Right kidney (tissue), 1 donor: ENCODE results near the gene GPALPP1.
A peak's percentile ranks its signal among the peaks of the same experiment; 100 is the strongest.
"Not testable (repeated sequence)": the region's sequence is repeated elsewhere in the genome, so short reads cannot be mapped to it uniquely, and the experiment has no call there.

Experiments
- DNase-seq: peaks from one replicate; pipeline ENCODE4 v3.0.0-alpha.2; 2016

GPALPP1 gene

DNA sequence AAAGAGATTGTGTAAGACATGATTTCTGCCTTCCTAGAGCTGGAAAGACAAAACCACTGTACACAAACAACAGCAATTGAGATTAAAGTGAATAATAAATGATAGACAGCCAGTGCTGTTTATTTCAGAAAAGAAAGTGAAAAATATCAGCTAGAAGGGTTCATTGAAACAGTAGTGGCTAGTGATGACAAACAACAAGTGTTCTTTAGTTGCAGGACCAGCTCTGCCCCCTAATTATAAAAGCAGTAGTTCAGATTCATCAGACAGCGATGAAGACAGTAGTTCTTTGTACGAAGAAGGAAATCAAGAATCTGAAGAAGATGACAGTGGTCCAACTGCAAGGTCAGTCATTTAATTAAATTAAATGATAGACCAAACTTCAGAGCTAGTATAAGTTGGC, 14.8 kb downstream of the GPALPP1 start:
- no peak for DNase-seq

DNA sequence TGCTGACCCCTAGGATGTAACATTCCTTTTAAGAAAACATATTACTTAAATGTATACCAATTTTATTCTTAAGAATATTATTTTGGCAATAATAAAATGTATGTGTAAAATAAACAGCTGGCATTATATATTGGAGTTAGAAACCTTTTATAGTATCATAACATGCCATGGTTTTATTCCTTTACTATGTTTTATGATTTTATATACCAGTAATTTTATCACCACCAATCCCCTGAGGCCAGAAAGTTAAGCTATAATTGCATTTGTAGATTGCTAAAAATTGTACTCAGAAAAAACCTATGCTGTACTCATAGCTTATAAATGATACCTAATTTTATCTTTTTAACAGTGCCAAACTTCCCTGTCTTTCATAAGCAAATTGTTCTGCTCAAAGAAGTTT, 17.9 kb downstream of the GPALPP1 start:
- no peak for DNase-seq

DNA sequence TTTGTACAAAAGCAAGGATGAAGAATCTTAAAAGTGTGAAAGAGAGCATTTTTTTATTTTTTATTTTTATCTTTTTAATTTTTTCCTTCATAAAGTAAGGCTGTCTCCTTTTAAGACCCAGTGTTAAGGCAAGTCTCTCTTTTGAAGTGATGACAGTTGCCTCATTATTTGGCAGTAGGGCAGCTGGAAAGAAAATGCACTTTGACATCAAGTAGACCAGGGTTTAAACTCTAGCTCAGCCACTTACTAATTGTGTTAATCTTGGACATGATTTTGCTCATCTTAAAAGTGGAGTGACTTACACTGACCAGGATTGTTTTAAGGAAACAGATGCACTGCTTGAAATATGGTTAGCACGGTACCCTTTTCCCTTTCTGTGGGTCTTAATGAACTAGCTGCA, 18.5 kb downstream of the GPALPP1 start:
- no peak for DNase-seq

GRCh38 chr13:45011198-45011597, 21.9 kb downstream of the GPALPP1 start:
- DNase-seq, result no peak

DNA sequence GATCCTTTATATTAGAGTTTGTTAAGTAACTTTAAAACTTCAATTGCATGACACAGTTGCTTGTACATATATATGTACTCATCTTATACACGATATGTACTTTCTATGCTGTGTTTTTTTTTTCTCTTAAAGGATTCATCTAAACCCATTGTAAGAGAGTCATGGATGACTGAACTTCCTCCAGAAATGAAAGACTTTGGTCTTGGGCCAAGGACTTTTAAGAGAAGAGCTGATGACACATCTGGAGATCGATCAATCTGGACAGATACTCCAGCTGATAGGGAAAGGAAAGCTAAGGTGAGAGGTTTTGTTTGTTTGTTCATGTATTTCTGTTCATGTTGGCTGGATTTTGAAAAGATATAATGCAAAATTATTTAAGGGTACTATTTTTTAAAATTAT, 26.0 kb downstream of the GPALPP1 start:
- no peak for DNase-seq

GRCh38 chr13:45016792-45017425, 27.6 kb downstream of the GPALPP1 start:
- DNase-seq, result no peak

GRCh38 chr13:45019981-45020380, 30.6 kb downstream of the GPALPP1 start:
- not testable (repeated sequence) for DNase-seq

DNA sequence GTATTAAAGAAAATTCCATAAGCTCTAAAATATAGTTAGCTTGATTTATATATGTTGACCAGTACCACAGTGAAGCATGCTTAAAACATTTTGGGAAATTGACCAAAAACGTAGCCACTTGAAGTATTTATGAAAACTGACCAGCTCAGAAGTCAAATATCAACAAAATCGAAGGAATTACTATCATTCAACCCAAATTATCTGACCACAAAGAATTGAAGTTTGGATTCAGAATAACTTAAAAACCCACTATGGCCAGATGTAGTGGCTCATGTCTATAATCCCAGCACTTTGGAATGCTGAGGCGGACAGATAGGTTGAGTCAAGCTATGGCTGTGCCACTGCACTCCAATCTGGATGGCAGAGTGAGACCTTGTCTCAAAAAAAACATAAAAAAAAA, 31.9 kb downstream of the GPALPP1 start:
- no peak for DNase-seq

DNA sequence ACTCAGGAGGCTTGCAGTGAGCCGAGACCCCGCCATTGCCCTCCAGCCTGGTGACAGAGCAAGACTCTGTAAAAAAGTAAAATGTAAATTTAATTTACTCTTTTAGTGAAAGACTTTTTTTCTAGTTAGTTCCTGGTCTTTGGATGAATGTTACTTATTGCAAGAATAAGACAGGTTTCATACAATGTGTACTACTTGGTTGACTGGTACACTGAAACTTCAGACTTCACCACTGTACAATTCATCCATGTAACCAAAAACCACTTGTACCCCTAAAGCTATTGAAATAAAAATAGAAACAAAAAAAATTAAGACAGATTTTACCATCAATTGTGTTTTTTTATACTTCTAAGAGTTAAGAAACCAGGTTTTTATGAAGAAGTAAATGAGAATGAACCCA, 35.5 kb downstream of the GPALPP1 start:
- DNase-seq, result no peak

DNA sequence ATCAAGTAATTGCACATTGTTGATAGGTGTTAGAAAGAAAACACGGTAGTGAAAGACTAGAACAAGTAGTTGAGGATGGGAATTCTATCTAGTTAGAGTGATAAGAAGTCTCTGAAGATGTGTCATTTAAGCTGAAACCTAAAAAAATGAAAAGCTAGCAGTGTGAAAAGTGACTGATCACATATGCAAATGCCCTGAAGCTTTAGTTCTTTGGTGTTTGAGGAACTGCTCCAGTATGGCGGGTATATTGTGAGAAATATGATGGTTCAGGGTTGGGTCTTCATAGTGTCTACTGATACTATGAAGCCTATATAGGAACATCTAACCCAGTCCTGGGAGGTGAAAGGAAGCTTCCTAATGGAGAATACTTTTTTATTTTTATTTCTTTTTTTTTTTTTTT, 45.0 kb downstream of the GPALPP1 start:
- no peak for DNase-seq

DNA sequence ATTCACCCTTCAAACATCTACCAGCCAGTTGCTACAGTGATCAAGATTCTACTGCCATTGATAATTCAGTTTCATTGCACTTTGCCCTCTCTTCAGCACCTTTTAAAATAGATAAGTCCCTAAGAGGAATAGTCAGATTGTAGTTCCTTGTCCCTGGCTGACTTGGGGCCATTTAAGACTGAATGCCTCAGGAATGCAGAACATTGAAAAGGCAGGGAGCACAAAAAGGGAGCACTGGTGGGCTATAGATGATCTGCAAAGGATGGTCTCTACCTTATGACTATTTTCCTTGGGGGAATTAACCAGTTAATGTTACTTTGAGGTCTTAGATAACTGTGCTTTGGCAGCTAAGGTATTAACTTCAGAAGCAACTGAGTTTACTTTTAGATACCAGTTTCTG, 46.9 kb downstream of the GPALPP1 start:
- no peak for DNase-seq

DNA sequence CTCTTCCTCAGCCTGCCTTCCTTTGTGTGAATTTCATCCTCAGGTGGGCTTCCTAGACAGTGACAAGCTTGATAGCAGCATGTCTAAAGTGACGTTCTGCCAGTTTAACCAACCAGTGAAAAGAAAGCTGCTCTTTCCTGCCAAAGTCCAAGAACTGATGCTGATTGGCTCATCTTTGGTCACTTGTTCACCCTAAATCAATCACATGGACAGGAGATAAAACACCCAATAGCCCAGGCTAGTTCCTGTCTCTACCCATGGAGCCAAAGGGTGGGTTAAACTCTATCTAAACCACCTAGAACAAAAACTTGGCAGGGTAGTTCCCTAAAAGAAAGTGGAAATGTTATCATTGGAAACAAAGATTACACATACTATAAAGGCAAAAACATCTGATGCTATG, 50.8 kb downstream of the GPALPP1 start:
- DNase-seq, result no peak

DNA sequence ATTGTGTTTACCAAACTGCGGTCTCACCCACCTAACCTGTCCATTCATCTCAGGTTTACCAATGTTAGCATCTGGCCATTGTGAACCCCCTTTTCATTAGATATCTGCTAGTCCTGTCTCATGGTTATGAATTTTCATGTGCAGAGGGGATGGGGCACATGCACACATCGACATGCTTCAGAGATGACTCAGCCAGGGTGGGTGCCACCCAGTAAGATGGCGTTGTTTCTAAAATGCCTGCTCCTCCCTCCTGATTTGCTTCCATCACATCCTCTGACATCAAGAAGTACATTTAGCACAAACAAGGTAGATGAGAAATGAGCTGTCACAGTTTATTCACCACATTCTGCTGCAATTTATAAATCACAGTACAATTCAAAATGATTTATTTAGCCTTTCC, 51.3 kb downstream of the GPALPP1 start:
- DNase-seq, result no peak

DNA sequence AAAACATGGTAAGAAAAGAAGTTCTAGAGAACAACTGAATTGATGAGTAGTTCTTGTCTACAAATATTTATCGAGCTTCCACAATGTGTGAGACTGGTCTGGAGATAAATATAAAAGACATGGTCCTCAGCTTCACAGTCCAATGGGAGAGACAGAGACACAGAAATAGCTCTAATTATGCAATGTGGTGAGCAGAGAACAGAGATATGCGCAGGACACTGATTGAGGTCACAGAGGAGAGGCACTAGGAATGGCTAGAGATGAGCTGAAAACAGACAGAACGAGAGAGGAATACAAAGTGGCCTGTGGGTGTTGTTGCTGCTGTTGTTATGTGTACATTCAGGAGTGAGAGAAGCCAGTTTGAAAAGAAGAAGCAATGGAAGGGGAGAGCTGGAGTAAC, 53.2 kb downstream of the GPALPP1 start:
- no peak for DNase-seq

GRCh38 chr13:45046445-45046844, 57.1 kb downstream of the GPALPP1 start:
- DNase-seq, result no peak

DNA sequence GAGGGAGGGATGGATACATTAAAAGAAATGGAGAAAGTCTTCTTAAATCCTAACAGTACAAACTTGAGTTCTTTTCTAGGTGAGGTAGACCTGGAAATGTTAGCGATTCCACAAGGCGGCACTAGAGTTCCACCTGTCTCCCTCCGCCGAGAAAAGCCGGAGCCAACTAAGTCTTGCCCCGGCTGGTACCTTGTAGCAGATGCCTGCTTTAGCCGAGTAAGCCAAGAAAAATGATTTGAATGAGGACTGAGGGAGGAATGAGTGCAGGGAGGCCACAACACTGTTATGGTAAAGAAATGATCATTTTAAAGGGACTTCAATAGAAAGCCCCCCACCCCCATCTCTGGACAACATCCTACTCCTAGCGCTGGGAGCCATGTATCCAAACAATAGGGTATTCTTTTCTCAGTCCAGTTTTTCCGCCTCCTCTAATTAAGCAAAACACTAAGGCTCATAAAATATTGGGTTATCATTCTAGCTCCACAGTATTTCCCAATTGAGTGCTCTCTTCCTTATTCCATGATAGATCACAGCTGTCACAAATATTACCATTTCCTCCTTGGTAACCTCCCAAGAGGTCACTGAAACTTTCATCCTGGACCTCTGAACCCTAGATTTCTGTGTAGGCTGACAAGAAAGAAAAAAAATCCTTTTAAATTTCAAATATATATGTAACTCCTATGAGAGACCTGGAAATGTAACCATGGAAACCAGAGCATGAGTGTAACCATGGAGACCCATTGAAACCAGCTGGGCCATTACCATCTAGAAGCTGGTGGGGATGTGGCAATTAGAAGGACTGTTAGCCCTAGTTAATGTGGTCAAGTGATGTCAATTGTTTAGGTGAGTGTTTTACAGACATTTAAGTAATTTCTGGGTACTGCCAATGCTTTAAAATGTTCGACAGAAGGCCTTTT, 58.3 kb downstream of the GPALPP1 start:
- DNase-seq, result peak; percentile 62

DNA sequence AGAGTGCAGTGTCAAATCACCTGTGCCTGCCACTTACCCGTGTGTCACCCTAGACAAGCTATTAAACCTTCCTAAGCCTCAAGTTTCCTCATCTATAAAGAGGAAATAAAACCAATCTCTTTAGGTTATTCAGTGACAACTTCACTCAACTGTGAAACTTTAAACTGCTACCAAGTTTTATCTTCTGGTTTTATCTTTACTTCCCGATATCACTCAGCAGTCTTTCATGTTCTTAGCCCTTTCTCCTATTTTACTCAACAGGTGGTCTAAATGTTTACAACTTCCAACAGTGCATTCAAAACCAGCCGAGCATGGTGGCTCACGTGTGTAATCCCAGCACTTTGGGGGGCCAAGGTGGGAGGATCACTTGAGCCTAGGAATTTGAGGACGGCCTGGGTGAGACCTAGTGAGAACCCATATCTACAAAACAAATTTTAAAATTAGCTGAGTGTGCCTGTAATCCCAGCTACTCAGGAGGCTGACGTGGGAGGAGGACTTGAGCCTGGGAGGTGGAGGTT, 59.6 kb downstream of the GPALPP1 start:
- no peak for DNase-seq

- DNase-seq, result no peak
Measured at GRCh38 chr13:45049478-45049877, 60.1 kb downstream of the GPALPP1 start.

DNA sequence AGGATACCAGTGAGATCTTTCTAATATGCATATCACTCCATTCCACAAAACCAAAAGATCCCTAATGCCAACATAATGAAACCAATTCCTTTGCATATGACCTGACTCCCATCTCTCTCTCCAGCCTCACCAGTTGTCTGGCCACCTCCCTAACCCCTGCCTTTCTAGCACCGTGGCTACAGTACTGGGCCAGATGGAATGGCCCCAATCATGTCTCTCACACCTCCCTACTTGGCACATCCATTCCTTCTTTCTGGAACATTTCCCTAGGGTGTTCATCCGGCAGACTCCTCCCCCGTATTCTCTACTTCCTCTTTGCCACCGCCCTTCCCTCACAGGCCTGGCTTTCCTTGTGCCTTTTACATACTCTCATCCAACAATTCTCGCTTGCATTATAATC, 62.0 kb downstream of the GPALPP1 start:
- no peak for DNase-seq

DNA sequence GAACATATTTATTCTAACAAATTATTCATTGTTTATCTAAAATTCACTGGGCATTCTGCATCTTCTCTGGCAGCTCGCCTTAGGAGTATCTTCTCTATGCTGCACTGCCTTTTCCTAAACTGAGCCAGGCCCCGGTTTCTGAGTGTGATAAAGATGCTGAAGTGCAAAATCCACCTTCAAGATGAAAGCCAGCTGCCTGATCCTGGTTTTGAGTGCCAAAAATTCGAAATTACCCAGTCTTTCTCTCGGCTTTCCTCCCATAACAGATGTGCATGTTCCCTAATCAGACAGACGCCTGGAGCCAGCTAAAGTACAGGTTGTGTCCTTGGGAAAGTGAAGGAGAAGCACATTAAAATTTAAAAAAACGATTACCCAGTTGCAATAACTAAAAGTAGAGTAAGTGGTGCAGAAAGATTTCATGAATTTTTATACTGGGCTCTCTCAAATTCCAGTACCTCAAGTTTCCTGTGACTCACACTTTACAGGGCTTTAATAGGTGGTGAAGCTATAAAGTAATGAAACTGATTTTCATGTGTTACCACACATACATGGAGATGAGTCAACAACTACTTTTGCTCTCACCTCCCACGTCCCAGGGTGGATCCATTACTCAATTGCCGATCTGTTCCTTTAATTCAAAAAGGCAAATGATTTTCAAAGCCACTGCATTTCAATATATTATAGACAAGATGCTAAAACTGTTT, 66.0 kb downstream of the GPALPP1 start:
- DNase-seq, result no peak

GRCh38 chr13:45055902-45056648, 66.7 kb downstream of the GPALPP1 start:
- DNase-seq, result no peak

- no peak for DNase-seq
Measured at GRCh38 chr13:45060062-45060461, 70.7 kb downstream of the GPALPP1 start.
